ENCODE results near the gene IFI27.

- TF ChIP-seq ZKSCAN1 (IDR thresholded peaks at IDR 0.05; ENCODE audit: low read depth, low read length) (no peak), ZFP36 (IDR thresholded peaks at IDR 0.05; ENCODE audit: low read depth, low read length, partially characterized antibody) (no peak), POLR2AphosphoS5 (IDR thresholded peaks at IDR 0.05; ENCODE audit: control insufficient read depth, insufficient read depth, low read depth, low read length) (no peak), EP300 (IDR thresholded peaks at IDR 0.05; ENCODE audit: low read length) (no peak), SP1 (CRISPR knock-in tag; IDR thresholded peaks at IDR 0.05) (no peak)
These were observed 18.7 kb downstream of the IFI27 start, which contains the start of gene IFI27L2 for GRCh38 chr14:94129111-94129757.
